Trophoblast cell (in vitro differentiated cells and primary cell): ENCODE results near the gene LELP1.
"Not testable (repeated sequence)": the region's sequence is repeated elsewhere in the genome, so short reads cannot be mapped to it uniquely, and the experiment has no call there.

Experiments used
- DNase-seq, 2 donors: peaks; one replicate each; pipeline ENCODE4 v3.0.0-alpha.2; 2016
- H2AFZ ChIP-seq: 2 replicates; pipeline ENCODE4 v1.6.1; 2013; ENCODE audit warnings: low read length, moderate library complexity, mild to moderate bottlenecking; ENCODE audit not compliant: insufficient read depth, poor library complexity
- H2AK5ac ChIP-seq: 2 replicates; pipeline ENCODE4 v1.6.1; 2013; ENCODE audit warnings: mild to moderate bottlenecking, low read length
- H2BK120ac ChIP-seq: 2 replicates; pipeline ENCODE4 v1.6.1; 2013; ENCODE audit warnings: low read length, mild to moderate bottlenecking, moderate library complexity; ENCODE audit not compliant: insufficient read depth, poor library complexity
- H2BK12ac ChIP-seq: 2 replicates; pipeline ENCODE4 v1.6.1; 2013; ENCODE audit warnings: mild to moderate bottlenecking, low read length, moderate library complexity
- H2BK5ac ChIP-seq: 2 replicates; pipeline ENCODE4 v1.6.1; 2013; ENCODE audit warnings: low read length, low read depth, moderate library complexity, mild to moderate bottlenecking; ENCODE audit not compliant: poor library complexity
- H3K14ac ChIP-seq: 2 replicates; pipeline ENCODE4 v1.6.1; 2013; ENCODE audit warnings: mild to moderate bottlenecking, low read length
- H3K18ac ChIP-seq: 2 replicates; pipeline ENCODE4 v1.6.1; 2013; ENCODE audit warnings: mild to moderate bottlenecking, low read length
- H3K23ac ChIP-seq: 2 replicates; pipeline ENCODE4 v1.6.1; 2013; ENCODE audit warnings: low read length
- H3K27ac ChIP-seq: 2 replicates; pipeline ENCODE4 v1.5.1; 2013; ENCODE audit warnings: low read depth, mild to moderate bottlenecking, inconsistent platforms, low read length, moderate library complexity
- H3K27me3 ChIP-seq: 2 replicates; pipeline ENCODE4 v1.6.1; 2013; ENCODE audit warnings: inconsistent platforms, mild to moderate bottlenecking, low read length, moderate library complexity; ENCODE audit not compliant: insufficient read depth
- H3K36me3 ChIP-seq, 2 experiments: 1 replicate in 1 of 2; 2 replicates in 1 of 2; pipeline ENCODE4 v1.6.1; 2013; ENCODE audit warnings: low read length in 2 of 2, mild to moderate bottlenecking in 2 of 2, moderate library complexity in 1 of 2; ENCODE audit not compliant: insufficient read depth in 2 of 2, control insufficient read depth in 1 of 2
- H3K4ac ChIP-seq: 2 replicates; pipeline ENCODE4 v1.6.1; 2013; ENCODE audit warnings: low read depth, mild to moderate bottlenecking, low read length, moderate library complexity
- H3K4me1 ChIP-seq, 2 experiments: 1 replicate in 1 of 2; 2 replicates in 1 of 2; pipeline ENCODE4 v1.6.1; 2013; ENCODE audit warnings: low read length in 2 of 2, mild to moderate bottlenecking in 2 of 2, moderate library complexity in 1 of 2; ENCODE audit not compliant: insufficient read depth in 2 of 2, control insufficient read depth in 1 of 2
- H3K4me2 ChIP-seq: 2 replicates; pipeline ENCODE4 v1.6.1; 2013; ENCODE audit warnings: inconsistent platforms, mild to moderate bottlenecking, low read length, moderate library complexity
- H3K4me3 ChIP-seq: 2 replicates; pipeline ENCODE4 v1.5.1; 2013; ENCODE audit warnings: mild to moderate bottlenecking, low read depth, low read length, inconsistent platforms
- H3K79me1 ChIP-seq: one replicate; pipeline ENCODE4 v1.6.1; 2013; ENCODE audit warnings: low read length
- H3K79me2 ChIP-seq: 2 replicates; pipeline ENCODE4 v1.6.1; 2013; ENCODE audit warnings: low read length, mild to moderate bottlenecking; ENCODE audit not compliant: control insufficient read depth, insufficient read depth, poor library complexity
- H3K9ac ChIP-seq: 2 replicates; pipeline ENCODE4 v1.6.1; 2013; ENCODE audit warnings: mild to moderate bottlenecking, low read length
- H3K9me3 ChIP-seq: 2 replicates; pipeline ENCODE4 v1.6.1; 2013; ENCODE audit warnings: low read depth, mild to moderate bottlenecking, control low read depth, inconsistent platforms, low read length; ENCODE audit not compliant: insufficient read depth
- H4K12ac ChIP-seq: 2 replicates; pipeline ENCODE4 v1.6.1; 2013; ENCODE audit warnings: low read depth, mild to moderate bottlenecking, low read length, moderate library complexity
- H4K8ac ChIP-seq: 2 replicates; pipeline ENCODE4 v1.6.1; 2013; ENCODE audit warnings: low read depth, mild to moderate bottlenecking, low read length, moderate library complexity
- H4K91ac ChIP-seq: one replicate; pipeline ENCODE4 v1.6.1; 2013; ENCODE audit warnings: low read depth, mild to moderate bottlenecking, low read length, moderate library complexity
- WGBS: extraction: QIAGEN DNeasy Blood & Tissue Kit; methylation state at CpG from one replicate; pipeline ENCODE4 v1.1.7; 2013; ENCODE audit warnings: missing lambda C conversion rate; ENCODE audit not compliant: insufficient read length, insufficient coverage; ENCODE audit errors: extremely low coverage; 5-methylcytosine and 5-hydroxymethylcytosine counted together

Gene LELP1

GRCh38 chr1:153217212-153217611 lies 14.0 kb downstream of the LELP1 start, which contains the start of gene PRR9:
PRR9 (plus strand) TSS chr1:153217584; CDS start chr1:153218145, 561 bp downstream.
- Histone ChIP-seq H2AFZ (no peak within 1 kb of the TSS), H3K79me1 (no peaks in the 10 kb centered on the region), H4K8ac (no peak within 1 kb of the TSS), H3K14ac (no peak within 1 kb of the TSS), H3K4me1 (peaks cover 6 to 9% of the 10 kb centered on the region in 2 experiments), H3K4ac (no peak within 1 kb of the TSS), H3K4me3 (no peak within 1 kb of the TSS), H2BK12ac (no peak within 1 kb of the TSS), H3K27ac (no peak within 1 kb of the TSS), H3K18ac (no peak within 1 kb of the TSS), H3K9me3 (peaks cover 2% of the 10 kb centered on the region), H2AK5ac (no peak within 1 kb of the TSS), H2BK120ac (peak within 1 kb of the TSS; percentile 34), H3K79me2 (no peaks in the 10 kb centered on the region), H4K91ac (peak within 1 kb of the TSS; percentile 48), H2BK5ac (peak within 1 kb of the TSS; percentile 27), H4K12ac (no peak within 1 kb of the TSS), H3K23ac (no peak within 1 kb of the TSS), H3K36me3 (no peaks in the 10 kb centered on the region), H3K27me3 (no peaks in the 10 kb centered on the region), H3K4me2 (no peak within 1 kb of the TSS), H3K9ac (no peak within 1 kb of the TSS)
- no CpG with 5 or more reads among the region's 3 CpGs for WGBS
- peak in 1 of 2 donors; percentile 18 for DNase-seq

GRCh38 chr1:153217744-153218416 lies 14.7 kb downstream of the LELP1 start:
- no peak overlapping the region for H3K4me3 ChIP-seq
- no peaks in the 10 kb centered on the region for H3K27me3 ChIP-seq
- H3K36me3 ChIP-seq: no peaks in the 10 kb centered on the region
- H3K14ac ChIP-seq: no peak overlapping the region
- H4K91ac ChIP-seq: peak overlapping the region; percentile 48
- no peak overlapping the region for H2AK5ac ChIP-seq
- H2BK5ac ChIP-seq: peak overlapping the region; percentile 27
- peaks cover 2% of the 10 kb centered on the region for H3K9me3 ChIP-seq
- H3K79me2 ChIP-seq: no peaks in the 10 kb centered on the region
- H2BK120ac ChIP-seq: peak overlapping the region; percentile 34
- H3K27ac ChIP-seq: no peak overlapping the region
- H4K12ac ChIP-seq: no peak overlapping the region
- no CpG with 5 or more reads among the region's 2 CpGs for WGBS
- no peaks in the 10 kb centered on the region for H3K79me1 ChIP-seq
- no peak overlapping the region for H2BK12ac ChIP-seq
- peaks cover 6 to 9% of the 10 kb centered on the region in 2 experiments for H3K4me1 ChIP-seq
- no peak overlapping the region for H3K4ac ChIP-seq
- peak in 1 of 2 donors; percentile 4 for DNase-seq
- H3K23ac ChIP-seq: no peak overlapping the region
- H3K4me2 ChIP-seq: no peak overlapping the region
- H2AFZ ChIP-seq: no peak overlapping the region
- H3K18ac ChIP-seq: no peak overlapping the region
- H3K9ac ChIP-seq: no peak overlapping the region
- no peak overlapping the region for H4K8ac ChIP-seq

GRCh38 chr1:153220606-153221303 lies 17.5 kb downstream of the LELP1 start:
- Histone ChIP-seq H3K36me3 (no peaks in the 10 kb centered on the region), H3K4me2 (no peak overlapping the region), H2BK12ac (peak overlapping the region; percentile 31), H3K27me3 (no peaks in the 10 kb centered on the region), H2BK120ac (no peak overlapping the region), H4K91ac (no peak overlapping the region), H3K79me1 (no peaks in the 10 kb centered on the region), H3K79me2 (no peaks in the 10 kb centered on the region), H2AK5ac (no peak overlapping the region), H3K9ac (no peak overlapping the region), H3K18ac (no peak overlapping the region), H3K4me3 (no peak overlapping the region), H2AFZ (no peak overlapping the region), H3K4ac (no peak overlapping the region), H4K8ac (no peak overlapping the region), H3K4me1 (peaks cover 4 to 9% of the 10 kb centered on the region in 2 experiments), H2BK5ac (no peak overlapping the region), H3K23ac (no peak overlapping the region), H4K12ac (no peak overlapping the region), H3K27ac (no peak overlapping the region), H3K9me3 (no peaks in the 10 kb centered on the region), H3K14ac (no peak overlapping the region)
- WGBS: no CpG with 5 or more reads among the region's 6 CpGs
- no peak for DNase-seq

- not testable (repeated sequence) for H3K9ac ChIP-seq, H3K4me2 ChIP-seq, H3K79me1 ChIP-seq, H2BK120ac ChIP-seq, H4K91ac ChIP-seq, H3K27me3 ChIP-seq, H2BK5ac ChIP-seq, H3K9me3 ChIP-seq, H3K18ac ChIP-seq, H3K36me3 ChIP-seq, H2BK12ac ChIP-seq, H4K12ac ChIP-seq, H3K4me3 ChIP-seq, H3K27ac ChIP-seq, H3K14ac ChIP-seq, H2AFZ ChIP-seq, H2AK5ac ChIP-seq, H3K4ac ChIP-seq, H4K8ac ChIP-seq, H3K79me2 ChIP-seq, H3K4me1 ChIP-seq, H3K23ac ChIP-seq
- peak; percentile 50 to 73 for DNase-seq
- no CpG with 5 or more reads among the region's 16 CpGs for WGBS
Observed at GRCh38 chr1:153223040-153223891, 20.0 kb downstream of the LELP1 start.
